IPS-NIHi7 (cell line): ENCODE results near the gene HIVEP1.
A peak's percentile ranks its signal among the peaks of the same experiment; 100 is the strongest.

Experiments
- DNase-seq: peaks from one replicate; pipeline ENCODE4 v3.0.0; 2012; ENCODE audit warnings: mixed read lengths; ENCODE audit errors: extremely low spot score

Gene HIVEP1

DNA sequence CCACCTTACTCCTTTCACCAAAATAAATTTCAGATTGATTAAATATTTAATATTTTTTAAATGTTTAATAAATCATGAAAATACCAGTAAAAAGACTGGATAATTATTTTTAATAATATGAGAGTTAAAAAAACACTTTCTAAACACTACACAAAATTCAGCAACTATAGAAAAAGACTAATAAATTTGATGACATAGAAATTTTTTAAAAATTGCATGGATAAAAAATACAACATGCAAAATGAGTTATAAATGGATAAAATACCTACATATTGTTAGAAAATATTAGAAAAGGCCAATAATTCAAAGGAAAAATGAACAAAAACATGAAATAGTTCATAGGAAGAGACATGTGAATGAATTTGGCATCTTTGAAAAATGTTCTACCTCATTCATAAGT, 177.0 kb downstream of the HIVEP1 start:
- no peak for DNase-seq

DNA sequence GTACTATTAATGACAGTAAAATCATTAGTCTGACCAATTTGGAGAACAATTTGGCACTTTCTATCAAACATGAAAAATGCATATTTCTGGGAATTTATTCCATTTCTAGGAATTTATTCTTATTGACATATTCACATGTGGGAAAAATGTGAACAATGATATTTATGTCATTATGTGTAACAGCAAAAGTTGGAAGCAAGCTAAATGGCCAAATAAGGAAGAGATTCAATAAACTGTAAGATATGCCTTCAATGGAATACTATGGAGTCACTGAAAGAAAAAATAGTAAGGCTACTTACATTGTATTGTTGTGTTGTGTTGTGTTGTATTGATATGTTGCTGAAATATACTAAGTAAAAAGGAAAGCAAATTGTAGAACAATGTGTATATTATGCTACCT, 177.5 kb downstream of the HIVEP1 start:
- no peak for DNase-seq

DNA sequence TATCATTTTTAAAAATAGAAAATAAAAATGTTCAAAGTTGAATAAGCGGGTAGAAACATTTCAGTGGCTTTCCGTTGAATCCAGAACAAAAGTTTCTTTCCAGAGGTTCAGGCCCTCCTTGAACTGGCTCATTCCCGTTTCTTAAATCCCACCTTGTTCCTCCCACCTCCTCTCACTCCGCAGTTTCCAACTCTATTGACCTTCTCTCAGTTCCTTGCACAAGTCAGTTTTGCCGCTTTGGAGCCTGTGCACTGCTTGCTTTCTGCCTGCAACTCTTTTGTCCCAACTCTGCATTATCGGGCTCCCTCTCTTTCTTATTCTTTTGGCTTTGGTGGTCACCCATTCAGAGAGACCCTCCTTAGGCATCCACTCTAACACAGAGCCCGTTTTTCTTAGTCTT, 178.1 kb downstream of the HIVEP1 start:
- DNase-seq, result no peak

DNA sequence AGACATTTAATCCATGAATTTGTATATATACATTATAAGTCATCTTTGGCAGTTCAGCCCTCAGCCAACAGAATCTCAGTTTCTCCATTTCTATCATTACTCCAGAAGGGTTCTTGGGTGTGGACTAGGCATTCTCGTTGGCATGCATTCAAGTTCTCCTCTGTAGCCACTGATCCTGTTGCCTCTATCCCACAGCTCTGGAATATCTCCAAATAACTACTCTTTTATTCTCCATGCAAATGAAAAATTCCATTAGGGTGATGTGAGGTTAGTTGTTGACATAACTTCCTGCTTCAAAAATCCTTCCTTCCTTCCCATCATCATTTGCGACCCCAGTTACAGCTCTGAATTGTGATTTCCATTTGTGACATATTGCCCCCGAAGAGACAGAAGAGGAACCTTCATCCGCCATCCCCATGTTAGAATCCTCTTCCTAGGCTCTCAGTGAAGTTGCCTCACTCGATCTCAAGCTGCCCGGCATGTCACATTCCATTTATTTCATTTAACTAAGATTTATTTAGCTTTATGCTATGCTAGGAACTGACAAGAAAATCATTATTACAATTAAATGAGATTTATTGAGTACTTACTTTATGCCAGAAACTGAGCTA, 184.3 kb downstream of the HIVEP1 start:
- DNase-seq, result no peak

DNA sequence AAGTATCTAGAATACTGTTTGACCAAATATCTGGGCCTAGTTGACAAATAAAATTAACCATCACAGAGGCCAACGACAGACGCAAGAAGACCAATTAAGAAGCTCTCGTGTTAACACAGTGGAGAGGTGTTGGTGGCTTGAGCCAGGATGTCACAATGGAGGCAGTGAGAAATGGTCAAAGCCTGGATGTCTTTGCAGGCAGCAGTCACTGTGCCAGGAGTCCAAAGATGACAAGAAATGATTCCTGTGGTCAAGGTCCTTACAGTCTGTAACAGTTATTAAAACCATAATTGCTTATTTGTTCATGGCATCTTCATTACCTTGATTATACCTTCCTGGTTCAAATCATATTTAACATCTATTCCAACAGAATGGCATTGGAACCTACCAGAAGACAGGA, 186.7 kb downstream of the HIVEP1 start:
- no peak for DNase-seq

DNA sequence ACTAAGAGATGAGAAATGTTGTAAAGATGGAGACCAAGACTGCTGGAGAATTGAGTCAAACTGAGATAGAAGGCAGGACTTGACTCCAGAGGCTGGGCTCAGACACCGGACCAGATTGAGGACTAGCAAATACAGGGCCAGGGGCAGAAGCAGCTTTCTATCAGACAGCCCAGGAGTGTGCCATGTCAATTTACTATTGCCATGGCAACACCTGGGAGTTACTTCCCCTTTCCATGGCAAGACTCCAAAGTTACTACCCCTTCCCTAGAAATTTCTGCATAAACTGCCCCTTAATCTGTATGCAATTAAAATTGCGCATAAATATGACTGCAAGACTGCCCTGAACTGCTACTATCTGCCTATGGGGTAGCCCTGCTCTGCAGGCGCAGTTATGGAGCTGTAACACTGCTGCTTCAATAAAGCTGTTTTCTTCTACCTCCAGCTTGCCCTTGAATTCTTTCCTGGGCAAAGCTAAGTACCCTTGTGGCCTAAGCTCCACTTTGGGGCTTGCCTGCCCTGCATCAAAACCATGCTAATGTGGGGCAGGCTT, 188.0 kb downstream of the HIVEP1 start:
- no peak for DNase-seq

DNA sequence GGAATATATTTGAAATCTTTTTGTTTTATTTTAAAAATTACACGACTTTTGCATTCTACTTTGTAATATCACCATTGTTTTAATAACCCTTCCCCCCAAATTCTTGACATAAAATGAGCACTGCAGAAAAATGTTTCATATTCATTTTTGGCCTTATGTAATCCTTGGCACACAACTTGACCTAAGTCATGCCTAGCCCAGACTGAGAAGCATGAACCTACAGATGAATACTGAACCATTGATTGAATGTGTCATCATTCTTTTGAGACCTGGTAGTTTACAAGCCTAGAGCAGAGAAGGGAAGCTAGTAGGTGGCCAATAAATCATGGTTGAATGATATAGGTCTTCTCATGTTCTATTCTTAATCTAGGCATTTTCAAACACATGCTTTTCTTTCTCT, 188.6 kb downstream of the HIVEP1 start:
- DNase-seq, result no peak

DNA sequence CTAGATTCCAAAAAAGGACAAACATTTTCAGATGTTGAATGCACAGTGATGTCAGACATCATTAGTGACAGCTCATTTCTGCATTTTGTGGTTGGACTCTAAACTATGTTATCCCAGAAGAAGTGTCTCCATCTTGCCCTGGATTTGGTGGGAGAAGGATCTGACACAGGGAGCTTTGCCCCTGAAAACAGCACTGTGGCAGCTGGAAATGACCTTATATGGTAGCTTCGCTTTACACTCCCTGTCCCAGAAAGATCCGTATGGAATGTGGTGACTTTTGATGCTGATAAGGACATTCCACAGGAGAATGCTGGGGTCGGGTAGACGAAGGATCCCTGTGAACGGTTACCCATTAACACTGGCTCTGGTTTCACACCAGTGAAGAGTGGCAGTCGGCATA, 190.9 kb downstream of the HIVEP1 start:
- peak; percentile 74 for DNase-seq

DNA sequence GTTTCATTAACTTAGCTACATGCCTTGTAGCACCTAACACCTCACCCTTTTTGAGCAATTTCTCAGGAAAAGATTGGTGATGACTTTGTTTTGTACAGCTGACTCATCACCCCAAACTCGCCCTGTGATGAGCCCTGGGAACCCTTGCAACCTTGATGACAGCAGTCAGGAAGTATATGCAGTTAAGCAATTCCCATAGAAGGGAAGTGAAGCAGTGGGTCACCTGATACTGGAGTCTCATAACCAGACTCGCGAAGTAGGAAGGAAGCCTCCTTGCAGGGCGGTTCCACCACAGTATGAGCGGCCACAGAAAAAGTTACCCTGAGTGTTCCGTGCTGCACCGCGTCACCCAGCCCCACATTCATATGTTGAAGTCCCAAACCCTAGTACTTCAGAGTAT, 196.1 kb downstream of the HIVEP1 start:
- no peak for DNase-seq

DNA sequence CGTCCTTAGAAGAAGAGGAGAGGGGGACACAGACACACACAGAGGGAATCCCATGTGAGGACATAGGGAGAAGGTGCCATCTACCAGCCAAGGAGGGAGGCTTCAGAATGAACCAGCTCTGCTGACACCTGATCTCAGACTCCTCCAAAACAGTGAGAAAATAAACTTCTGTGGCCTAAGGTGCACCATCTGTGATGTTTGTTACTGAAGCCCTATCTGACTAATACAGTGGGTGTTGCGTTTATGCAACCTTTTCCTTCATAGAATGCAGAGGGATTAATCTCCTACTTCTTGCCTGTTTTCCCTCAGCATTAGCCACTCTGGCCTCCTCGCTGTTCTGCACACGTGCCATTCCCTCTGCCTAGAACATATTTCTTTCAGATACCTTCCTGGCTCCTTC, 196.6 kb downstream of the HIVEP1 start:
- no peak for DNase-seq
